ENCODE results near the gene MOSPD3. TPM values are rescaled to one million over a fixed set of nuclear protein-coding genes. Genes with fewer than 3 reads are reported as not detected.

The MOSPD3 gene
- polyA plus RNA-seq, 3 donors: 12.7 to 15.5 (median 13.3) TPM

DNA sequence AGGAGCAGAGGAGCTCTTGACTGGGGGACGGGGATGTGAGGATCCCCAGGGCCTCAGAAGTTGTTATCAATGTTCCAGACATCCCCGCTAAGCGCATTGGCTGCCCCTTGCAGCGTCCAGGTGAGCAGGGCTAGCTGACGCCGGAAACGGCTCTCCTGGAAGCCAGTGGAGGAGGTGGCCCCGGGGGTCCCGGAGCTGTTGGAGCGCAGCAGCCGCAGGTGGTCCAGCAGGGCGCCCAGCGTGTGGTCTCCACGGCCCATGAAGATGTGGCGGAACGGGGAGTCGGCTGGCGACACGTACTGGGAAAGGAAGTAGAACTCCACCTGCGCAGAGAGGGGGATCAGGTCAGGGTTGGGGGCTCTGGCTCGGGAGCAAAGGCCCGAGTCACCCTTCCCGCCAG, 8.5 kb downstream of the MOSPD3 start:
- no peaks in the 10 kb centered on the region for H4K20me1 ChIP-seq (ENCODE audit: insufficient read depth, low read length)
- DNase-seq: no peak
- Mint-ChIP-seq H3K36me3 (peaks cover 6 to 13% of the 10 kb centered on the region in 2 donors), H3K4me1 (peaks cover 4% of the 10 kb centered on the region), H3K27me3 (ENCODE audit: low read depth in 3 of 3) (peaks cover 4 to 17% (median 8%) of the 10 kb centered on the region in 3 donors), H3K4me3 (no peak overlapping the region), H3K27ac (no peak overlapping the region), H3K9me3 (peaks cover 0 to 3% (median 0%) of the 10 kb centered on the region in 7 donors)
- no peaks in the 10 kb centered on the region for H3K79me2 ChIP-seq (ENCODE audit: insufficient read depth, low read length)
- H3K4me2 ChIP-seq (replicated peaks; ENCODE audit: extremely low read depth, low read length, poor library complexity, severe bottlenecking): no peak overlapping the region
- peaks cover 0 to 2% of the 10 kb centered on the region in 2 donors for H3K27me3 ChIP-seq (ENCODE audit: control insufficient read depth in 2 of 2, insufficient read depth in 2 of 2, low read length in 2 of 2)
- TF ChIP-seq, protein P1, sequence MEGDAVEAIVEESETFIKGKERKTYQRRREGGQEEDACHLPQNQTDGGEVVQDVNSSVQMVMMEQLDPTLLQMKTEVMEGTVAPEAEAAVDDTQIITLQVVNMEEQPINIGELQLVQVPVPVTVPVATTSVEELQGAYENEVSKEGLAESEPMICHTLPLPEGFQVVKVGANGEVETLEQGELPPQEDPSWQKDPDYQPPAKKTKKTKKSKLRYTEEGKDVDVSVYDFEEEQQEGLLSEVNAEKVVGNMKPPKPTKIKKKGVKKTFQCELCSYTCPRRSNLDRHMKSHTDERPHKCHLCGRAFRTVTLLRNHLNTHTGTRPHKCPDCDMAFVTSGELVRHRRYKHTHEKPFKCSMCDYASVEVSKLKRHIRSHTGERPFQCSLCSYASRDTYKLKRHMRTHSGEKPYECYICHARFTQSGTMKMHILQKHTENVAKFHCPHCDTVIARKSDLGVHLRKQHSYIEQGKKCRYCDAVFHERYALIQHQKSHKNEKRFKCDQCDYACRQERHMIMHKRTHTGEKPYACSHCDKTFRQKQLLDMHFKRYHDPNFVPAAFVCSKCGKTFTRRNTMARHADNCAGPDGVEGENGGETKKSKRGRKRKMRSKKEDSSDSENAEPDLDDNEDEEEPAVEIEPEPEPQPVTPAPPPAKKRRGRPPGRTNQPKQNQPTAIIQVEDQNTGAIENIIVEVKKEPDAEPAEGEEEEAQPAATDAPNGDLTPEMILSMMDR (IDR thresholded peaks at IDR 0.05): no peak
- no peak overlapping the region for H3K27ac ChIP-seq (ENCODE audit: low read depth in 1 of 2, low read length in 2 of 2)
- 93% methylated on average over 23 of the region's 23 CpGs for WGBS (ENCODE audit: insufficient coverage)
- no peaks in the 10 kb centered on the region for H3K36me3 ChIP-seq (replicated peaks in 1 of 2; ENCODE audit: control insufficient read depth in 1 of 2, insufficient read depth in 2 of 2, low read length in 2 of 2)
- no peak overlapping the region for H3K9ac ChIP-seq (ENCODE audit: insufficient read depth, low read length, poor library complexity, severe bottlenecking)
- intact Hi-C loops (cut with micrococcal nuclease): no loop called here
- H2AFZ ChIP-seq (ENCODE audit: insufficient read depth, low read depth, low read length, poor library complexity, severe bottlenecking): no peak overlapping the region
- H3K9me3 ChIP-seq (replicated peaks in 1 of 2; ENCODE audit: control insufficient read depth in 1 of 2, insufficient read depth in 1 of 2, low read length in 2 of 2): no peaks in the 10 kb centered on the region
- H3K4me1 ChIP-seq (ENCODE audit: control insufficient read depth in 1 of 2, insufficient read depth in 2 of 2, low read length in 2 of 2): no peaks in the 10 kb centered on the region
- no peak overlapping the region for H3K4me3 ChIP-seq (replicated peaks in 1 of 3; ENCODE audit: low read depth in 2 of 3, low read length in 3 of 3)

DNA sequence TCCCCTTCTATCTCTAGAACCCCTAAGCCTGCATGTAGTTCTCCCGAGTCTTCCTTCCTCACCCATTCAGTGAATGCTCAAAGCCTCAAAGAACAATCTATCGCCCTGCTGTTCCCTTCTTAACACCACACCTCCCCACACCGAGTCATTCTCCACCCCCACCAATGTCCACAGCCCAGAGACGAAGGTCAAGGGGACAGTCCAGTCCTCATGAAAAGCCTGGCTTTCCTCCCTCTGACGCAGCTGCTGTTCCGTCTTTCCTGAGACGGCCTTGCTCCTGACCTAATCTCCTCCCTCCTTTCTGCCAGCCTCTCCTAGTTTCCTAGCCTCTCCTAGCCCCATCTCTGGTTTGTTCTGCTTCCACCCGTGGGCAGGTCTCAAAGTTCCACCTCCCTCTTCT, 9.2 kb downstream of the MOSPD3 start:
- Histone ChIP-seq H3K27me3 (ENCODE audit: control insufficient read depth in 2 of 2, insufficient read depth in 2 of 2, low read length in 2 of 2) (peaks cover 0 to 5% of the 10 kb centered on the region in 2 donors), H3K4me2 (replicated peaks; ENCODE audit: extremely low read depth, low read length, poor library complexity, severe bottlenecking) (no peak overlapping the region), H3K9ac (ENCODE audit: insufficient read depth, low read length, poor library complexity, severe bottlenecking) (no peak overlapping the region), H3K79me2 (ENCODE audit: insufficient read depth, low read length) (no peaks in the 10 kb centered on the region), H3K4me3 (replicated peaks in 1 of 3; ENCODE audit: low read depth in 2 of 3, low read length in 3 of 3) (no peak overlapping the region), H3K4me1 (ENCODE audit: control insufficient read depth in 1 of 2, insufficient read depth in 2 of 2, low read length in 2 of 2) (peaks cover 3 to 6% of the 10 kb centered on the region in 2 donors), H4K20me1 (ENCODE audit: insufficient read depth, low read length) (no peaks in the 10 kb centered on the region), H3K9me3 (replicated peaks in 1 of 2; ENCODE audit: control insufficient read depth in 1 of 2, insufficient read depth in 1 of 2, low read length in 2 of 2) (no peaks in the 10 kb centered on the region), H2AFZ (ENCODE audit: insufficient read depth, low read depth, low read length, poor library complexity, severe bottlenecking) (no peak overlapping the region), H3K27ac (ENCODE audit: low read depth in 1 of 2, low read length in 2 of 2) (no peak overlapping the region), H3K36me3 (replicated peaks in 1 of 2; ENCODE audit: control insufficient read depth in 1 of 2, insufficient read depth in 2 of 2, low read length in 2 of 2) (no peaks in the 10 kb centered on the region)
- H3K9me3 Mint-ChIP-seq: peaks cover 0 to 3% (median 0%) of the 10 kb centered on the region in 7 donors
- no peak overlapping the region for H3K4me3 Mint-ChIP-seq
- peak overlapping the region in 1 of 7 donors; percentile 11 for H3K27ac Mint-ChIP-seq
- peaks cover 4 to 23% (median 15%) of the 10 kb centered on the region in 3 donors for H3K27me3 Mint-ChIP-seq (ENCODE audit: low read depth in 3 of 3)
- WGBS (ENCODE audit: insufficient coverage): 96% methylated on average over 8 of the region's 8 CpGs
- H3K4me1 Mint-ChIP-seq: peaks cover 11% of the 10 kb centered on the region
- H3K36me3 Mint-ChIP-seq: peaks cover 2 to 8% of the 10 kb centered on the region in 2 donors
- TF ChIP-seq, protein P1 (IDR thresholded peaks at IDR 0.05): no peak
- no peak for DNase-seq
- intact Hi-C loops (cut with micrococcal nuclease): no loop called here

Data from CD14-positive monocyte (primary cell).